ENCODE results near the gene NAA60.
"Not testable (repeated sequence)": the region's sequence is repeated elsewhere in the genome, so short reads cannot be mapped to it uniquely, and the experiment has no call there.

NAA60 gene

GRCh38 chr16:3490911-3491629 lies 47.6 kb downstream of the NAA60 start:
- Histone ChIP-seq H3K4me3 (ENCODE audit: low read length in 2 of 2) (no peak overlapping the region), H3K27me3 (ENCODE audit: control insufficient read depth in 2 of 2, insufficient read depth in 2 of 2, low read length in 2 of 2) (no peaks in the 10 kb centered on the region), H3K36me3 (ENCODE audit: control insufficient read depth in 2 of 2, insufficient read depth in 2 of 2, low read length in 2 of 2) (peaks cover 9 to 10% of the 10 kb centered on the region in 2 donors), H3K27ac (ENCODE audit: low read depth in 2 of 2, low read length in 2 of 2) (no peak overlapping the region), H3K9ac (ENCODE audit: low read depth in 1 of 2, low read length in 2 of 2) (no peak overlapping the region), H3K9me3 (ENCODE audit: control insufficient read depth in 2 of 2, low read length in 2 of 2) (no peaks in the 10 kb centered on the region), H3K4me1 (ENCODE audit: control insufficient read depth in 2 of 2, insufficient read depth in 2 of 2, low read length in 2 of 2) (peaks cover 0 to 3% of the 10 kb centered on the region in 2 donors)

- Histone ChIP-seq H3K9ac (ENCODE audit: low read depth in 1 of 2, low read length in 2 of 2) (no peak overlapping the region), H3K27me3 (ENCODE audit: control insufficient read depth in 2 of 2, insufficient read depth in 2 of 2, low read length in 2 of 2) (no peaks in the 10 kb centered on the region), H3K36me3 (ENCODE audit: control insufficient read depth in 2 of 2, insufficient read depth in 2 of 2, low read length in 2 of 2) (peaks cover 3 to 7% of the 10 kb centered on the region in 2 donors), H3K4me1 (ENCODE audit: control insufficient read depth in 2 of 2, insufficient read depth in 2 of 2, low read length in 2 of 2) (peaks cover 0 to 3% of the 10 kb centered on the region in 2 donors), H3K9me3 (ENCODE audit: control insufficient read depth in 2 of 2, low read length in 2 of 2) (no peaks in the 10 kb centered on the region), H3K4me3 (ENCODE audit: low read length in 2 of 2) (no peak overlapping the region), H3K27ac (ENCODE audit: low read depth in 2 of 2, low read length in 2 of 2) (no peak overlapping the region)
Observed at GRCh38 chr16:3492356-3492755, 48.9 kb downstream of the NAA60 start.

- H3K4me1 ChIP-seq (ENCODE audit: control insufficient read depth in 2 of 2, insufficient read depth in 2 of 2, low read length in 2 of 2) = peaks cover 0 to 3% of the 10 kb centered on the region in 2 donors
- no peaks in the 10 kb centered on the region for H3K27me3 ChIP-seq (ENCODE audit: control insufficient read depth in 2 of 2, insufficient read depth in 2 of 2, low read length in 2 of 2)
- no peaks in the 10 kb centered on the region for H3K36me3 ChIP-seq (ENCODE audit: control insufficient read depth in 2 of 2, insufficient read depth in 2 of 2, low read length in 2 of 2)
- no peak overlapping the region for H3K4me3 ChIP-seq (ENCODE audit: low read length in 2 of 2)
- H3K9me3 ChIP-seq (ENCODE audit: control insufficient read depth in 2 of 2, low read length in 2 of 2) = no peaks in the 10 kb centered on the region
- no peak overlapping the region for H3K9ac ChIP-seq (ENCODE audit: low read depth in 1 of 2, low read length in 2 of 2)
- H3K27ac ChIP-seq (ENCODE audit: low read depth in 2 of 2, low read length in 2 of 2) = no peak overlapping the region
Observed at GRCh38 chr16:3494386-3494973, 51.0 kb downstream of the NAA60 start.

GRCh38 chr16:3495176-3495575 lies 51.7 kb downstream of the NAA60 start, which contains the start of gene C16orf90:
Gene C16orf90, minus strand, starts transcription at chr16:3495489. Its CDS starts 68 bp downstream, at chr16:3495421.
- Histone ChIP-seq H3K27me3 (ENCODE audit: control insufficient read depth in 2 of 2, insufficient read depth in 2 of 2, low read length in 2 of 2) (no peaks in the 10 kb centered on the region), H3K9me3 (ENCODE audit: control insufficient read depth in 2 of 2, low read length in 2 of 2) (no peaks in the 10 kb centered on the region), H3K9ac (ENCODE audit: low read depth in 1 of 2, low read length in 2 of 2) (no peak within 1 kb of the TSS), H3K4me3 (ENCODE audit: low read length in 2 of 2) (no peak within 1 kb of the TSS), H3K36me3 (ENCODE audit: control insufficient read depth in 2 of 2, insufficient read depth in 2 of 2, low read length in 2 of 2) (no peaks in the 10 kb centered on the region), H3K27ac (ENCODE audit: low read depth in 2 of 2, low read length in 2 of 2) (no peak within 1 kb of the TSS), H3K4me1 (ENCODE audit: control insufficient read depth in 2 of 2, insufficient read depth in 2 of 2, low read length in 2 of 2) (peaks cover 0 to 3% of the 10 kb centered on the region in 2 donors)

GRCh38 chr16:3496386-3496785 lies 52.9 kb downstream of the NAA60 start:
- H3K9me3 ChIP-seq (ENCODE audit: control insufficient read depth in 2 of 2, low read length in 2 of 2) = no peaks in the 10 kb centered on the region
- H3K4me3 ChIP-seq (ENCODE audit: low read length in 2 of 2) = no peak overlapping the region
- H3K4me1 ChIP-seq (ENCODE audit: control insufficient read depth in 2 of 2, insufficient read depth in 2 of 2, low read length in 2 of 2) = peaks cover 0 to 1% of the 10 kb centered on the region in 2 donors
- H3K27me3 ChIP-seq (ENCODE audit: control insufficient read depth in 2 of 2, insufficient read depth in 2 of 2, low read length in 2 of 2) = no peaks in the 10 kb centered on the region
- H3K36me3 ChIP-seq (ENCODE audit: control insufficient read depth in 2 of 2, insufficient read depth in 2 of 2, low read length in 2 of 2) = no peaks in the 10 kb centered on the region
- no peak overlapping the region for H3K9ac ChIP-seq (ENCODE audit: low read depth in 1 of 2, low read length in 2 of 2)
- no peak overlapping the region for H3K27ac ChIP-seq (ENCODE audit: low read depth in 2 of 2, low read length in 2 of 2)

GRCh38 chr16:3497771-3498170 lies 54.3 kb downstream of the NAA60 start:
- H3K27me3 ChIP-seq (ENCODE audit: control insufficient read depth in 2 of 2, insufficient read depth in 2 of 2, low read length in 2 of 2) = no peaks in the 10 kb centered on the region

GRCh38 chr16:3498988-3499387 lies 55.5 kb downstream of the NAA60 start:
- H3K27ac ChIP-seq (ENCODE audit: low read depth in 2 of 2, low read length in 2 of 2) = no peak overlapping the region
- no peaks in the 10 kb centered on the region for H3K27me3 ChIP-seq (ENCODE audit: control insufficient read depth in 2 of 2, insufficient read depth in 2 of 2, low read length in 2 of 2)
- H3K4me1 ChIP-seq (ENCODE audit: control insufficient read depth in 2 of 2, insufficient read depth in 2 of 2, low read length in 2 of 2) = peaks cover 4 to 8% of the 10 kb centered on the region in 2 donors
- H3K36me3 ChIP-seq (ENCODE audit: control insufficient read depth in 2 of 2, insufficient read depth in 2 of 2, low read length in 2 of 2) = no peaks in the 10 kb centered on the region
- H3K4me3 ChIP-seq (ENCODE audit: low read length in 2 of 2) = no peak overlapping the region
- H3K9me3 ChIP-seq (ENCODE audit: control insufficient read depth in 2 of 2, low read length in 2 of 2) = no peaks in the 10 kb centered on the region
- no peak overlapping the region for H3K9ac ChIP-seq (ENCODE audit: low read depth in 1 of 2, low read length in 2 of 2)

More at GRCh38 chr16:3497771-3498170, 54.3 kb downstream of the NAA60 start:
- H3K4me1 ChIP-seq (ENCODE audit: control insufficient read depth in 2 of 2, insufficient read depth in 2 of 2, low read length in 2 of 2) = peaks cover 4 to 8% of the 10 kb centered on the region in 2 donors
- H3K4me3 ChIP-seq (ENCODE audit: low read length in 2 of 2) = no peak overlapping the region
- no peaks in the 10 kb centered on the region for H3K9me3 ChIP-seq (ENCODE audit: control insufficient read depth in 2 of 2, low read length in 2 of 2)
- no peak overlapping the region for H3K9ac ChIP-seq (ENCODE audit: low read depth in 1 of 2, low read length in 2 of 2)
- no peak overlapping the region for H3K27ac ChIP-seq (ENCODE audit: low read depth in 2 of 2, low read length in 2 of 2)
- no peaks in the 10 kb centered on the region for H3K36me3 ChIP-seq (ENCODE audit: control insufficient read depth in 2 of 2, insufficient read depth in 2 of 2, low read length in 2 of 2)

- Histone ChIP-seq H3K27ac (ENCODE audit: low read depth in 2 of 2, low read length in 2 of 2) (peak overlapping the region; percentile 55 to 67), H3K4me3 (ENCODE audit: low read length in 2 of 2) (peak overlapping the region; percentile 90 to 93)
- H3K36me3 ChIP-seq (ENCODE audit: control insufficient read depth in 2 of 2, insufficient read depth in 2 of 2, low read length in 2 of 2) = not testable (repeated sequence)
Observed at GRCh38 chr16:3501412-3501761, 57.9 kb downstream of the NAA60 start.

GRCh38 chr16:3501783-3502400 lies 58.4 kb downstream of the NAA60 start:
- peaks cover 5 to 9% of the 10 kb centered on the region in 2 donors for H3K36me3 ChIP-seq (ENCODE audit: control insufficient read depth in 2 of 2, insufficient read depth in 2 of 2, low read length in 2 of 2)
- peaks cover 4 to 8% of the 10 kb centered on the region in 2 donors for H3K4me1 ChIP-seq (ENCODE audit: control insufficient read depth in 2 of 2, insufficient read depth in 2 of 2, low read length in 2 of 2)
- peak overlapping the region; percentile 90 to 93 for H3K4me3 ChIP-seq (ENCODE audit: low read length in 2 of 2)
- H3K27me3 ChIP-seq (ENCODE audit: control insufficient read depth in 2 of 2, insufficient read depth in 2 of 2, low read length in 2 of 2) = no peaks in the 10 kb centered on the region
- peak overlapping the region in 1 of 2 donors; percentile 76 for H3K9ac ChIP-seq (ENCODE audit: low read depth in 1 of 2, low read length in 2 of 2)
- H3K9me3 ChIP-seq (ENCODE audit: control insufficient read depth in 2 of 2, low read length in 2 of 2) = no peaks in the 10 kb centered on the region
- no peak overlapping the region for H3K27ac ChIP-seq (ENCODE audit: low read depth in 2 of 2, low read length in 2 of 2)

More at GRCh38 chr16:3501412-3501761, 57.9 kb downstream of the NAA60 start:
- H3K27me3 ChIP-seq (ENCODE audit: control insufficient read depth in 2 of 2, insufficient read depth in 2 of 2, low read length in 2 of 2); H3K4me1 ChIP-seq (ENCODE audit: control insufficient read depth in 2 of 2, insufficient read depth in 2 of 2, low read length in 2 of 2); H3K9me3 ChIP-seq (ENCODE audit: control insufficient read depth in 2 of 2, low read length in 2 of 2): not testable (repeated sequence)
- peak overlapping the region; percentile 76 to 83 for H3K9ac ChIP-seq (ENCODE audit: low read depth in 1 of 2, low read length in 2 of 2)

- Histone ChIP-seq H3K27me3 (ENCODE audit: control insufficient read depth in 2 of 2, insufficient read depth in 2 of 2, low read length in 2 of 2) (no peaks in the 10 kb centered on the region), H3K4me1 (ENCODE audit: control insufficient read depth in 2 of 2, insufficient read depth in 2 of 2, low read length in 2 of 2) (peaks cover 4 to 8% of the 10 kb centered on the region in 2 donors), H3K4me3 (ENCODE audit: low read length in 2 of 2) (no peak overlapping the region), H3K36me3 (ENCODE audit: control insufficient read depth in 2 of 2, insufficient read depth in 2 of 2, low read length in 2 of 2) (peaks cover 15 to 17% of the 10 kb centered on the region in 2 donors), H3K9me3 (ENCODE audit: control insufficient read depth in 2 of 2, low read length in 2 of 2) (no peaks in the 10 kb centered on the region), H3K27ac (ENCODE audit: low read depth in 2 of 2, low read length in 2 of 2) (no peak overlapping the region), H3K9ac (ENCODE audit: low read depth in 1 of 2, low read length in 2 of 2) (peak overlapping the region in 1 of 2 donors; percentile 10)
Observed at GRCh38 chr16:3503523-3503922, 60.0 kb downstream of the NAA60 start.

Data from mucosa of rectum (tissue), 2 donors.